IMR-90 (cell line): Measurements from ENCODE around the gene IL11.

Source experiments
- BHLHE40 ChIP-seq: fragments of 150-350 bp; IDR thresholded peaks from 2 replicates; pipeline ENCODE4 v1.6.1; 2016; ENCODE audit warnings: mild to moderate bottlenecking, low read depth, low read length
- CEBPB ChIP-seq: IDR thresholded peaks from 2 replicates; pipeline ENCODE4 v1.6.1; 2012; ENCODE audit warnings: low read depth, low read length, improper control_type of control experiment
- CHD1 ChIP-seq: IDR thresholded peaks from 2 replicates; pipeline ENCODE4 v1.6.1; 2012; ENCODE audit warnings: low read depth, low read length, improper control_type of control experiment
- FOS ChIP-seq: fragments of 150-350 bp; IDR thresholded peaks from 2 replicates; pipeline ENCODE4 v1.6.1; 2016; ENCODE audit warnings: low read depth, low read length
- MAFK ChIP-seq: IDR thresholded peaks from 2 replicates; pipeline ENCODE4 v1.6.1; 2012; ENCODE audit warnings: low read depth, low read length, improper control_type of control experiment
- MXI1 ChIP-seq: IDR thresholded peaks from 2 replicates; pipeline ENCODE4 v1.6.1; 2012; ENCODE audit warnings: low read depth, mild to moderate bottlenecking, low read length, moderate library complexity, borderline replicate concordance
- NFE2L2 ChIP-seq: fragments of 150-350 bp; IDR thresholded peaks from 2 replicates; pipeline ENCODE4 v1.6.1; 2016; ENCODE audit warnings: low read depth, mild to moderate bottlenecking, low read length
- POLR2A ChIP-seq: IDR thresholded peaks from 2 replicates; pipeline ENCODE4 v1.6.1; 2012; ENCODE audit warnings: mild to moderate bottlenecking, low read depth, low read length
- RAD21 ChIP-seq: IDR thresholded peaks from 2 replicates; pipeline ENCODE4 v1.6.1; 2012; ENCODE audit warnings: low read length, improper control_type of control experiment
- RCOR1 ChIP-seq: IDR thresholded peaks from 2 replicates; pipeline ENCODE4 v1.6.1; 2012; ENCODE audit warnings: mild to moderate bottlenecking, low read length, improper control_type of control experiment; ENCODE audit not compliant: insufficient replicate concordance
- RFX5 ChIP-seq: IDR thresholded peaks from 2 replicates; pipeline ENCODE4 v1.8.0; 2012; ENCODE audit warnings: low read depth, mild to moderate bottlenecking, low read length, moderate library complexity
- SMC3 ChIP-seq: fragments of 150-350 bp; IDR thresholded peaks from 2 replicates; pipeline ENCODE4 v1.6.1; 2016; ENCODE audit warnings: low read depth, mild to moderate bottlenecking, antibody characterized with exemption, low read length, moderate library complexity
- TF ChIP-seq, protein P1 (sequence below): conservative IDR thresholded peaks from 2 replicates; pipeline ENCODE4 v1.5.1; 2012; ENCODE audit warnings: mild to moderate bottlenecking, low read depth, low read length, improper control_type of control experiment
- TF ChIP-seq, protein P2 (sequence below): fragments of 150-350 bp; IDR thresholded peaks from 2 replicates; pipeline ENCODE4 v1.6.1; 2017; ENCODE audit warnings: mild to moderate bottlenecking, antibody characterized with exemption, low read length, low read depth

DNA sequence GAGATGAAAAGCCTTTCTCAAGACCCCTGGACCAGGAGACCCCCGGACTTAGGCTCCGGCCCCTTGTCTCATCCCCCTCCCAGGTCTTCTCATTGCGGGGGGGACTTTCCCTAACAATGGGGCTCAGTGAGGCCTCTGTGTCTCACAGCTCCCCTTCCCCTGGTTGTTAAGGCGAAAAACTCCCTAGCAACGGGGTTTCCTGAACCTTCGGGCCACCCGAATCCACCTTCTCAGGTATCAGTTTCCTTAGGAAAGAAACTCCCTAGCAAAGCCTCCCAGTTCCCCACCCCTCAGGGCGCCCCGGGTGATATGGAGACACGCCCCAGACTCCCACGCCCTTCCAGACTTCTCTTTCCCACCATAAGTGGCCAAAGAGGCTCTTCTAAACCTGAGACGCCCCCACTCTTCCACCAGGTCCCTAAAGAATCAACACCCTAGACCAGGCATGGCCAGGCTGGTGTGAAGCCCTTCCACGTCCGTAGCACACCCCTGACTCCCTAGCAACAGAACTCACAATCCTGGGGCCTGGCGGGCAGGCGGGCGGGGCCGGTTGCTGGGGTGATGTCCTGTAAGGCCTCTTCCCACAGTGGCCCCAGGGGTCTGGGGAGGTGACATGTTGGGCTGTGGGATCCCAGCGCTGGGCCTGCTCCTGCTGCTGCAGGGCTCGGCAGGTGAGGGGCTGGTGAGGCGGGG, 6.1 kb upstream of the IL11 start, which contains the start of gene TMEM190:
- TF ChIP-seq POLR2A (no peak), SMC3 (no peak), CHD1 (no peak), RFX5 (no peak), RAD21 (no peak), RCOR1 (no peak), BHLHE40 (no peak), CEBPB (no peak), FOS (no peak), NFE2L2 (no peak), MXI1 (no peak), MAFK (no peak)
- TF ChIP-seq, protein P1, sequence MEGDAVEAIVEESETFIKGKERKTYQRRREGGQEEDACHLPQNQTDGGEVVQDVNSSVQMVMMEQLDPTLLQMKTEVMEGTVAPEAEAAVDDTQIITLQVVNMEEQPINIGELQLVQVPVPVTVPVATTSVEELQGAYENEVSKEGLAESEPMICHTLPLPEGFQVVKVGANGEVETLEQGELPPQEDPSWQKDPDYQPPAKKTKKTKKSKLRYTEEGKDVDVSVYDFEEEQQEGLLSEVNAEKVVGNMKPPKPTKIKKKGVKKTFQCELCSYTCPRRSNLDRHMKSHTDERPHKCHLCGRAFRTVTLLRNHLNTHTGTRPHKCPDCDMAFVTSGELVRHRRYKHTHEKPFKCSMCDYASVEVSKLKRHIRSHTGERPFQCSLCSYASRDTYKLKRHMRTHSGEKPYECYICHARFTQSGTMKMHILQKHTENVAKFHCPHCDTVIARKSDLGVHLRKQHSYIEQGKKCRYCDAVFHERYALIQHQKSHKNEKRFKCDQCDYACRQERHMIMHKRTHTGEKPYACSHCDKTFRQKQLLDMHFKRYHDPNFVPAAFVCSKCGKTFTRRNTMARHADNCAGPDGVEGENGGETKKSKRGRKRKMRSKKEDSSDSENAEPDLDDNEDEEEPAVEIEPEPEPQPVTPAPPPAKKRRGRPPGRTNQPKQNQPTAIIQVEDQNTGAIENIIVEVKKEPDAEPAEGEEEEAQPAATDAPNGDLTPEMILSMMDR = no peak
- TF ChIP-seq, protein P2, sequence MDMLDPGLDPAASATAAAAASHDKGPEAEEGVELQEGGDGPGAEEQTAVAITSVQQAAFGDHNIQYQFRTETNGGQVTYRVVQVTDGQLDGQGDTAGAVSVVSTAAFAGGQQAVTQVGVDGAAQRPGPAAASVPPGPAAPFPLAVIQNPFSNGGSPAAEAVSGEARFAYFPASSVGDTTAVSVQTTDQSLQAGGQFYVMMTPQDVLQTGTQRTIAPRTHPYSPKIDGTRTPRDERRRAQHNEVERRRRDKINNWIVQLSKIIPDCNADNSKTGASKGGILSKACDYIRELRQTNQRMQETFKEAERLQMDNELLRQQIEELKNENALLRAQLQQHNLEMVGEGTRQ = no peak
